ENCODE results near the gene ZNF697.

ZNF697 gene

DNA sequence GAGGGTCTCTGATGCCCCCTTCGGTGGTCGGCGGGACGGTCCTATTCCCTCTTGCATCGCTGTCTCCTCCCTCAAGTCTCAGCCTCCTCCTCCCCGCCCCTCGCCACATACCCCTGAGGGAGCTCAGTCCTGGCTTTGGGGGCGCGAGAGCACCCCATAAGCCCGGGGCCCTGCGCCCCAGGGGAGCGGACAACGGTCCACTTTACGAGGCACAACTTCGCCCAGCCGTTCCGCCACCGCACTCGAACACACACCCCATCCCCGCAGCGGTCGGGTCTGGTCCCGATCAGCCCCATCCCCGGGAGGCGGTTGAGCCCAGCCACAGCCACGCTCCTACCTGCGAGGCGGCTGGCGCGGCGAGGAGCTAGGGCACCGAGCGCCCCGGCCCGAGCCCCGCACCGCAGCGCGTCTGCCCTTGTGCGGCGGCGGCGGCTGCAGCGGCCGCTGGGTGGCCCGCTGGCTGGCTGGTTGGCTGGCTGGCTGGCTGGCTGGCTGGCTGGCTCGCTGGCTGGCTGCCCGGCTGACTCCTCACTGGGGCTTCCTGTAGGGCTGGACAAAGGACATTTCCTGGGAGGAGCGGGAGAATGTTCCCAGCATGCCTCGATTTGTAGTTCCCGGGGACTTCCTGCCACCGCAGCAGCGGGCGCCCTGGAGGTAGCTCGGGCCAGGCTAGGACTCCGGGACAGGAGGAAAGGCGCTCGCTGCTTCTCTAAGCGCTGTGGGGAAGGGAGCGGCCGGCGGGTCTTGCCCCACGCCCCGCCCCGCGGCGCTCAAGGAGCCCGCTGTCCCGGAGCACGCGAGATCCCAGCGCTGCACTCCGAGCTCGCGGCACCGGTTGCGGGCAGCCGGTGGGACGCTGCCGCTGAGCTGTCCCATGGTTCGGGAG is at the start of gene ZNF697:
Gene ZNF697, minus strand, starts transcription at position 533 of the 886 bp plus-strand sequence. CDS start 22,166 bp downstream, outside the sequence.
- TF ChIP-seq, protein P1, sequence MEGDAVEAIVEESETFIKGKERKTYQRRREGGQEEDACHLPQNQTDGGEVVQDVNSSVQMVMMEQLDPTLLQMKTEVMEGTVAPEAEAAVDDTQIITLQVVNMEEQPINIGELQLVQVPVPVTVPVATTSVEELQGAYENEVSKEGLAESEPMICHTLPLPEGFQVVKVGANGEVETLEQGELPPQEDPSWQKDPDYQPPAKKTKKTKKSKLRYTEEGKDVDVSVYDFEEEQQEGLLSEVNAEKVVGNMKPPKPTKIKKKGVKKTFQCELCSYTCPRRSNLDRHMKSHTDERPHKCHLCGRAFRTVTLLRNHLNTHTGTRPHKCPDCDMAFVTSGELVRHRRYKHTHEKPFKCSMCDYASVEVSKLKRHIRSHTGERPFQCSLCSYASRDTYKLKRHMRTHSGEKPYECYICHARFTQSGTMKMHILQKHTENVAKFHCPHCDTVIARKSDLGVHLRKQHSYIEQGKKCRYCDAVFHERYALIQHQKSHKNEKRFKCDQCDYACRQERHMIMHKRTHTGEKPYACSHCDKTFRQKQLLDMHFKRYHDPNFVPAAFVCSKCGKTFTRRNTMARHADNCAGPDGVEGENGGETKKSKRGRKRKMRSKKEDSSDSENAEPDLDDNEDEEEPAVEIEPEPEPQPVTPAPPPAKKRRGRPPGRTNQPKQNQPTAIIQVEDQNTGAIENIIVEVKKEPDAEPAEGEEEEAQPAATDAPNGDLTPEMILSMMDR (IDR thresholded peaks at IDR 0.05): peak; percentile 54

DNA sequence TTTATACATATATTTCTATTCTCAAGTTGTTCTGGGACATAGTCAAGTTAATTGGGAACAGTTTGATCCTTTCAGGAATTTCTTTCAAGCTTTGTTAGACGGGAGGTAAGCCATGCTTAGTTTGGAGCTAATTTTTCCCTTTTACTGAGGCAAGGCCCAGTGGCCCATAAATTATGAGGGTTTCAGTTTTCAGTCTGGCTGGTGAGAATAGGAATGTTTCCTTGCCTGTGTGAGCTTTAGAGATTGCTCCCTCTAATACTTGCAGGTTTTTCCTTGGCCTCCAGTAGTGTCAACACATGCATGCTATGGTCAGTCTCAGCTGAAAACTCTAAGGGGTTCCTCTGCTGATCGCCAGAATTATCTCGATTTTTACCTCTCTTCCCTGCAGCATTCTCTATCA is 49.5 kb upstream of the ZNF697 start:
- TF ChIP-seq, protein P1 (IDR thresholded peaks at IDR 0.05): no peak

DNA sequence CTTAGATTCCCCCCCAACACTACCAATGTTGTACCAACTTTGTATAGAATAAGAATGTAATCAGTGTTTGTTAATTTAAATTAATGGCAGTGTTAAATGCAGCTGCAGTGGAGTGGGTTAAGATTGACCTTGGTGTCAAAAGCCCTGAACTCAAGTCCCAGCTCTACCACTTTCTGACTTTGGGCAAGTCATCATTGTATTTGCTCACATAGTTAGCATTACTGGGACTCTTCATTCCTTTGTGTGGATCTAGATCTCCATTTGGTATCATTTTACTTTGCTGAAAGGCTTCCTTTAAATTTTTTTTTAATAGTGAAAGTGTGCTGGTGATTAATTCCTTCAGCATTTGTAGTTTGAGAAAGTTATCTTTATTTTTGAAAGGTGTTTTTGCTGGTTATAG is 41.4 kb upstream of the ZNF697 start:
- TF ChIP-seq, protein P1 (IDR thresholded peaks at IDR 0.05): no peak

DNA sequence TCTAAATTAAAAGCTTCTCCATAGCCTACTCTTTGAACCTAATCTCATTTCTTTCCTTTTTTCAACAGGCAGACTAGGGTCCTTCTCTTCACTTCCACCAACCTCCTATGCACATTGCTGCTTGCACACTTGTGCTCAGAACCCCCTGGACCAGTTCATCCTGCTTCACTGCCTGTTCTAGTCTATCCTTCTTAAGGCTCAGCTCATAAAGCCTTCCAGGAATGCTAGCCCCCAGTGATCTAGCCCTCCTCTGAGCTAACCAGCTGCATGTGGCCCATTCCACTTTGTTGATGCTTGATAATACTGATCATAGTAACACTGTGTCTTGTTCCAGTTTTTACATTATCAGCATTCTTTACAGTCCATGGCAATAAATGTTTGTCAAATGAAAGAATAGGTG is 40.7 kb upstream of the ZNF697 start:
- TF ChIP-seq, protein P1 (IDR thresholded peaks at IDR 0.05): no peak

DNA sequence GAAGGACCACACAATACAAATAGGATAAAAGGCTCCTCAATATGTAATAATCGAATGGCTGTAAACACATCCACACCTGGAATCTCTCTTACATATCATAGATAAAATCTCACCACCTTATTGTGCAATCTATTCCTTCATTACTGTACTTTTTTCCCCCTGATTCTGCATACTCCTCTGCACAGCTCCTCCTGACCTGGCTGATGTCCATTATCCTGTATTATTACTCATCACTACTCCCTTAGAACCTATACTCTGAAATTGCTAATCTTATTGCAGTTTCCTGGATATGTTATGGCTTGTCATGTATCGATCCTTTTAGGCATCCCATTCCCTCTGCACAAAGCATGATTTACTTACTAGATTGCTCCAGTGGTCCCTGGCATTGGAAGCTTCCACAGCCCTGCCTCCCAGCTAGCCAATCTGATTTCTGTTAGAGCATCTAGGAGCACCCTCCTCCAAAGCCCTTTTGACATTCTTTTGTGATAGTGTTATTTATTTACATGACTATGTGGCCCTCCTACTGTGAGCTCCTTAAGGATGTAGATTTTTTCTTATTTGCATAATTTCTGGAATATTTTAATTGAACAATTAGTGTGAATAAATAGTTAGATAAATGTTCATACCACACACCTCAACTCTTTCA is 39.5 kb upstream of the ZNF697 start:
- TF ChIP-seq, protein P1 (IDR thresholded peaks at IDR 0.05): no peak

DNA sequence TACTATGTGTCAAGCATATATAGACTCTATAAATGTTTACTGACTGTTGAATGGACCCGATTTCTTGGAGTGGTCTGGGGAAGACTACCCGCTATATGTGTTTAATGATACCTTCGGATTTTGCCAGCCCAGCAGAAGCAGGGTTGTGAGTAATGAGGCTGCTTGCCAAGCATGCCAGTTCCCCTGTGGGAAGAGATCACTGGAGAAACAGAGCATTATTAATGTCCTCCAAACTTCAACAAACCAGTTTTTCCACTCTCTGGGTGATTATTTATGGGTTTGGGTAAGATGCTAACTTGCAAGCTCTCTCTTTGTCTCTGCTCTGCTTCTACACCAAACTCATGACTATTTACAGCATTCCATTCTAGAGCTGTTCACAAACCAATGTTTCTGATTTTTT is 38.6 kb upstream of the ZNF697 start:
- TF ChIP-seq, protein P1 (IDR thresholded peaks at IDR 0.05): no peak

DNA sequence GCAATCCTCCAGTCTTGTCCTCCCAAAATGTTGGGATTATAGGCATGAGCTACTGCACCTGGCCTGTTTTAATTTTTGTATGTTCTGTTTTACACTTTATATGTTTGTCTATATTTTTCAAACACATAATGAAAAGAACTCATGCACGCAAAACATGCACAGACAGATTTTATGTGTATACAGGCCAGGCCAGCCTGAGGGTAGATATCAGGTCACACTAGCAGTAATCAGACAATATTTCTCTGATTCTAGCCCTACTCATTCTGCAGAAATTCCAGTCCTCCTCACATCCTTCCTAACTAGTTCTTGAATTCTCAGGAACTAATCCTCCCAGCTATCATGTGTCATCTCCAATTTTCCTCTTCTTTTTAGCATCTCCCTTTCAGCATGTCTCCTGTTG is 35.8 kb upstream of the ZNF697 start:
- TF ChIP-seq, protein P1 (IDR thresholded peaks at IDR 0.05): no peak

Measured in LNCAP (cell line).